DOHH2 (cell line): Measurements from ENCODE around the gene PPM1F.

ENCODE experiments used
- H3F3A ChIP-seq: fragments of 200-600 bp; sonication (generic), shearing (Covaris generic); 2 replicates; pipeline ENCODE4 v1.6.0; 2016; ENCODE audit warnings: antibody characterized with exemption, mild to moderate bottlenecking; ENCODE audit not compliant: control insufficient read depth, insufficient read depth
- H3K27ac ChIP-seq: fragments of 200-600 bp; sonication (generic); 2 replicates; pipeline ENCODE4 v1.5.1; 2014; ENCODE audit warnings: low read depth, mild to moderate bottlenecking, low read length, moderate library complexity
- H3K27me3 ChIP-seq: fragments of 200-600 bp; sonication (generic); 2 replicates; pipeline ENCODE4 v1.6.1; 2014; ENCODE audit warnings: mild to moderate bottlenecking, low read length, mixed read lengths; ENCODE audit not compliant: control insufficient read depth
- H3K36me3 ChIP-seq: fragments of 200-600 bp; sonication (generic); 2 replicates; pipeline ENCODE4 v1.6.1; 2014; ENCODE audit warnings: mild to moderate bottlenecking, low read length, moderate library complexity, mixed read lengths; ENCODE audit not compliant: control insufficient read depth
- H3K4me1 ChIP-seq: fragments of 200-600 bp; sonication (generic); 2 replicates; pipeline ENCODE4 v1.6.1; 2014; ENCODE audit warnings: mild to moderate bottlenecking, low read length, mixed read lengths; ENCODE audit not compliant: control insufficient read depth
- H3K4me2 ChIP-seq: fragments of 200-600 bp; sonication (generic); 2 replicates; pipeline ENCODE4 v1.6.0; 2014; ENCODE audit warnings: mild to moderate bottlenecking, low read length, moderate library complexity
- H3K4me3 ChIP-seq: fragments of 200-600 bp; sonication (generic); 2 replicates; pipeline ENCODE4 v1.5.1; 2014; ENCODE audit warnings: mild to moderate bottlenecking, low read length, mixed read lengths
- H3K79me2 ChIP-seq: fragments of 200-600 bp; sonication (generic); 2 replicates; pipeline ENCODE4 v1.6.1; 2014; ENCODE audit warnings: mild to moderate bottlenecking, low read length, mixed read lengths; ENCODE audit not compliant: control insufficient read depth
- H3K9me2 ChIP-seq: fragments of 200-600 bp; sonication (generic); replicated peaks from 2 replicates; pipeline ENCODE4 v1.6.1; 2014; ENCODE audit warnings: mild to moderate bottlenecking, low read length, mixed read lengths; ENCODE audit not compliant: control insufficient read depth
- H3K9me3 ChIP-seq: fragments of 200-600 bp; sonication (generic); 2 replicates; pipeline ENCODE4 v1.6.1; 2014; ENCODE audit warnings: antibody characterized with exemption, low read length, mixed read lengths; ENCODE audit not compliant: control insufficient read depth, insufficient read depth
- H4K20me1 ChIP-seq: fragments of 200-600 bp; sonication (generic); 2 replicates; pipeline ENCODE4 v1.6.0; 2014; ENCODE audit warnings: low read depth, mild to moderate bottlenecking, antibody characterized with exemption, low read length, moderate library complexity; ENCODE audit not compliant: control insufficient read depth, insufficient read depth
- EZH2phosphoT487 ChIP-seq: fragments of 200-600 bp; sonication (generic); IDR thresholded peaks from 2 replicates; pipeline ENCODE4 v1.6.1; 2017; ENCODE audit warnings: borderline replicate concordance, mild to moderate bottlenecking, antibody characterized with exemption, low read length, moderate library complexity, mixed read lengths
- TF ChIP-seq, protein P1 (sequence below): fragments of 200-600 bp; sonication (generic); IDR thresholded peaks from one replicate; pipeline ENCODE4 v1.5.1; 2014; ENCODE audit warnings: antibody characterized with exemption, mild to moderate bottlenecking, low read depth, low read length; ENCODE audit not compliant: poor library complexity, severe bottlenecking

The PPM1F gene

GRCh38 chr22:21984793-21985192, 32.1 kb upstream of the PPM1F start:
- Histone ChIP-seq H3K27ac (no peak overlapping the region), H3K36me3 (peaks cover 17% of the 10 kb centered on the region), H3K79me2 (peaks cover 31% of the 10 kb centered on the region), H3K4me3 (no peak overlapping the region), H3K27me3 (no peaks in the 10 kb centered on the region), H3K9me2 (no peaks in the 10 kb centered on the region), H3K4me1 (peaks cover 16% of the 10 kb centered on the region), H3F3A (no peaks in the 10 kb centered on the region; the same call in 1 of the 2 replicates), H3K4me2 (no peak overlapping the region), H4K20me1 (no peaks in the 10 kb centered on the region), H3K9me3 (no peaks in the 10 kb centered on the region)
- no peak for TF ChIP-seq EZH2phosphoT487
- TF ChIP-seq, protein P1, sequence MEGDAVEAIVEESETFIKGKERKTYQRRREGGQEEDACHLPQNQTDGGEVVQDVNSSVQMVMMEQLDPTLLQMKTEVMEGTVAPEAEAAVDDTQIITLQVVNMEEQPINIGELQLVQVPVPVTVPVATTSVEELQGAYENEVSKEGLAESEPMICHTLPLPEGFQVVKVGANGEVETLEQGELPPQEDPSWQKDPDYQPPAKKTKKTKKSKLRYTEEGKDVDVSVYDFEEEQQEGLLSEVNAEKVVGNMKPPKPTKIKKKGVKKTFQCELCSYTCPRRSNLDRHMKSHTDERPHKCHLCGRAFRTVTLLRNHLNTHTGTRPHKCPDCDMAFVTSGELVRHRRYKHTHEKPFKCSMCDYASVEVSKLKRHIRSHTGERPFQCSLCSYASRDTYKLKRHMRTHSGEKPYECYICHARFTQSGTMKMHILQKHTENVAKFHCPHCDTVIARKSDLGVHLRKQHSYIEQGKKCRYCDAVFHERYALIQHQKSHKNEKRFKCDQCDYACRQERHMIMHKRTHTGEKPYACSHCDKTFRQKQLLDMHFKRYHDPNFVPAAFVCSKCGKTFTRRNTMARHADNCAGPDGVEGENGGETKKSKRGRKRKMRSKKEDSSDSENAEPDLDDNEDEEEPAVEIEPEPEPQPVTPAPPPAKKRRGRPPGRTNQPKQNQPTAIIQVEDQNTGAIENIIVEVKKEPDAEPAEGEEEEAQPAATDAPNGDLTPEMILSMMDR: peak; percentile 72

GRCh38 chr22:21982338-21982965, 29.8 kb upstream of the PPM1F start, which contains the start of gene TOP3B:
TOP3B (minus strand) TSS chr22:21982787; CDS start chr22:21975709, 7,078 bp downstream.
- Histone ChIP-seq H3K27ac (peak within 1 kb of the TSS; percentile 40), H3K4me1 (peaks cover 16% of the 10 kb centered on the region), H3K27me3 (no peaks in the 10 kb centered on the region), H3K4me3 (peak within 1 kb of the TSS; percentile 97), H3K9me2 (no peaks in the 10 kb centered on the region), H4K20me1 (no peaks in the 10 kb centered on the region), H3K79me2 (peaks cover 52% of the 10 kb centered on the region), H3K9me3 (no peaks in the 10 kb centered on the region), H3K4me2 (peak within 1 kb of the TSS; percentile 76), H3F3A (no peaks in the 10 kb centered on the region), H3K36me3 (peaks cover 35% of the 10 kb centered on the region)
- TF ChIP-seq EZH2phosphoT487: no peak
- TF ChIP-seq, protein P1: no peak

DNA sequence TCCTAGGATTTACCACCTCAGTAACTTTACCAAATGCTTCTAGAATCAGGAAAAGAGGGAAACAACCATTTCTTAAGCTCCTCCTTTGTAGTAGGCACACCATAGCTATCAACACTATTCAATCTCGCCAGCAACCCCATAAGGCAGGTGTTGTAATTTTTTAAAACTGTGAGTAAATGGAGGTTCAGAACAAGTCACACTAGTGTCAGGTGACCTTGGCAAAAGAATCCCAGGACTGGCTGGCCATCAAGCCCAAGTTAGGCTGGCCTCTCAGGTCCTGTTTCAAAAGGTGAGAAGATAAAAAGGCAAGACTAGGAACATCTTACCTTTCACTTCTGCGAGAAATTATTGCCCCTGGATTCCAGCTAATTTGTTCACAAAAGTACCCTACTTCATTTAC, 29.2 kb upstream of the PPM1F start:
- H3K27me3 ChIP-seq: no peaks in the 10 kb centered on the region
- H3K36me3 ChIP-seq: peaks cover 36% of the 10 kb centered on the region
- peak overlapping the region; percentile 40; the same call in 1 of the 2 replicates for H3K27ac ChIP-seq
- no peaks in the 10 kb centered on the region for H3K9me2 ChIP-seq
- H4K20me1 ChIP-seq: no peaks in the 10 kb centered on the region
- peak overlapping the region; percentile 76 for H3K4me2 ChIP-seq
- H3K79me2 ChIP-seq: peaks cover 55% of the 10 kb centered on the region
- H3F3A ChIP-seq: no peaks in the 10 kb centered on the region; the same call in 1 of the 2 replicates
- peaks cover 16% of the 10 kb centered on the region for H3K4me1 ChIP-seq
- TF ChIP-seq, protein P1: no peak
- TF ChIP-seq EZH2phosphoT487: no peak
- H3K9me3 ChIP-seq: no peaks in the 10 kb centered on the region
- peak overlapping the region; percentile 97 for H3K4me3 ChIP-seq
